NCI-H1417 (cell line): ENCODE measurements around the gene PACRG.

ENCODE experiments used
- DNase-seq, 3 experiments: peaks; one replicate each; lab custom pipeline; 2025; lab: John Stamatoyannopoulos, UW

Gene PACRG

DNA sequence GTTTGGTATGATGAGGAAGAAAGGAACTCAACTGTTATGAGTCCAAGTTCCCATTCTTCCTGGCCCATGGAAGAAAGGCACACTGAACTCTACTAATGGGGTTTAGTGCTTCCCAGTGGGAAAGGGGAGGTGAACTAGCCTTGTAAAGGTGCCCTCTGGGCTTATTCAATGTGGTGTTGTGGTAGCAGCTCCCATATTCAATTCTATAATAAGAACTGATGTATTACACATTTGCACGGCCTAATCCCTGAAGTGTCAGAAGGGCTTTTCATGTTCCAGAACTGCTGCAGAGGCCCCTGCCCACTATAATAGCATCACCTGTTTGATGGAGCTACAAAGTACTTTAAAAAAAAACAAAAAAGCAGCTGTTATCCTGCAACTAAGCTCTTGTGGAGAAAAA, 17.4 kb upstream of the PACRG start:
- DNase-seq, result no peak

DNA sequence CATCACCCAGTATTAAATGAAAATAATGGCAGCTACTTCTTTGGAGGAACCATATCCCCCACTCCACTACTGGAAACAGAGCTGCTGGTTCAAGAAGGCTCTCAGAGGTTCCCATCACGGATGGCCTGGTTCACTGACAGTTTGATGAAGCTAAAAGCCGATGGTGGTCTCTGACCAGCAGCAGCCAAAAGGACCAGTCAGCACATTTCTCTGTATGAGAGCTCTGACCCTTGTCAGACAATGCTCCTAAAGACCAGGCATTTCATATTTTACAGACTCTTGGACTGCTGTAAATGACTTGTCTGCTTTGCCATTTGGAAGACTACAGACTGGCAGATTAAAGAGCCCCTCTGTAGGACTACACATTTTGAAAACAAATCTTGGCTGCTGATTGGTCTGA, 16.8 kb upstream of the PACRG start:
- DNase-seq, result no peak

DNA sequence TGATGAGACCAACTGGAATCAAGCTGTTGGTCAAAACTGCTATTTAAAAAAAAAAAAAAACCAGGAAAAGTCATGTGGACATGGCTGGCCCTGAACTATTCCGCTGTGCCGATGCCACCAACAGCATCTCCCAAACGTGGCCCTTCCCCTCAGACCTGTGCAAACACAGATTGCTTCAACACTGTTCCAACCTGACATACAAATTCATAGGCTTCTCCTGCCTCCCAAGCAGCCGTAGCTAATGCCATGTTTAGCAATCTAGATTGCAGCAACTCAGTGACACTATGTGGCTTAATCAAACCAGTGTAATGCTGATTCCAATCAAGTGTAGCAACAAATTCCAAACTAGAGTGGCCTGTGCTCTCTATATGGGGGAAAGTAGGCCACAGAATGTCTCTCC, 16.4 kb upstream of the PACRG start:
- no peak for DNase-seq

DNA sequence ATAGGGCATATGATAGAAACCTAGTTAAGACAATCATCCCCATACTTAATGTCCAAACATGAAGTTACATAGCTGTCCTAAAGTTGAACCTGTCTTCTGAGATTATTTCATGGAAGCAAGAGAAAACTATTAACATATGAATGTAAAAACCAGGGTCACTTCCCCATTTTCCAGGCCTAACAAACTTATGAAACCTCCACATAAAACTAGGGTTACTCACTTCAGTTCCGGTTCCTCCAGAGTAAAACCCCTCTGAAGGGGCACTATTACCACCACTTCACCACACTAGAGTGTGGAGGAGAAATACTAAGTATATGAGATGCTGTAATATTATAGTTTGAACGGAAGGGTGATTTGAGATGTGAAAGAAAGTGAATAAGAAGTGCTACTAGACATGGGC, 15.1 kb upstream of the PACRG start:
- no peak for DNase-seq

DNA sequence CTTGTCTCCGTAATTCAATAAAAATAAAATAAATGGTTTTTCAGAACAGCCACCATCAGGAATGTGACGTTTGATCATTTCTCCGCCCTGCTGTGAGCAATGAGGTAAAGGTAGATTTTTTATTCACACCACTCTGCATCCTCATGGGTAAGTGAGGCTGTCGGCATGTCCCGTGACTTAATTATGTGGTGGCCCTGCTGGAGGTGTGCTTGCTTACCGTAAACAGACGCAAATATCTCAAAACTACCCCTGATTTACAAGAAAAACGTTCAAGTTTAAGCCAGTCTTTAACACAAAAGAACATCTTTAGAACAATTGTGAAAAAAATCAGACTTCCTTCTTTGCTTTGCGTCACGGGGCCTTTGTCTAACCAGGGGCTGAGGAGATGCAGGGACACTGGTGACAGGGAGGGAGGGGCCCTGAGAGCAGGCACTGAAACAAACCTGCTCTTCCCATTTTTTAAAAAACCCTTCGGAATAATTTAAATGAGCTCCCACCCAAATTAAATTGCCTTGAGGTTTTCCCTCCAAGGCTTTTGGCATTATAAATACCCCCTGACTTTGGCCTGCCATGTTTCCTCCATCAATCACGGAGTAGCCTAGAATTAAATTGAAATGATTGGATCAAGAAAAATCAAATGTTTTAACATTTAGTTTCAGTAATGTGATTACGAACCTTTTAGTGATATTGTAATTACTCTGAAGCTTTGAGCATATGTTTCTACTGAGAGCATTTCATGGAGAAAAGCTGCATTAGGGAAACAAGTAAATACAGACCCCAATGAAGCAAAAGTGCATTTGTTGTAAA, 13.6 kb upstream of the PACRG start:
- no peak for DNase-seq

DNA sequence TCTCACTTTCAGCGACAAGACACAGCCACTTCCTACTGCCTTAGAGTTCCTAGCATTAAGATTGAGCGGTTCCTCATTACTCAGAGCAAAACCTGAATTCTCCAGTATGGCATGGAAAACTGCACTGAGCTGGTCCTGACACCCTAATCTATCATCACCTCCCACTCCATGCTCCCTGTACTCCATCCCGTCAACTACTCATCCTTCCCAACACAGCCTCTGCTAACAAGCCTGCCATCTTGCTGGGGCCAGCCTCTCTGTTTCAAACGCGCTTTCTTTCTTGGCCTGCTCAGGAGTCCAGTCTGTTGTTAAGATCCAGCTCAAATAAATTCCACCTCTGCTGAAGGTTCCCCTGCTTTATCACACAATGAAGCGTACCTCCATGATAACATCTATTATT, 12.2 kb upstream of the PACRG start:
- DNase-seq, result no peak

DNA sequence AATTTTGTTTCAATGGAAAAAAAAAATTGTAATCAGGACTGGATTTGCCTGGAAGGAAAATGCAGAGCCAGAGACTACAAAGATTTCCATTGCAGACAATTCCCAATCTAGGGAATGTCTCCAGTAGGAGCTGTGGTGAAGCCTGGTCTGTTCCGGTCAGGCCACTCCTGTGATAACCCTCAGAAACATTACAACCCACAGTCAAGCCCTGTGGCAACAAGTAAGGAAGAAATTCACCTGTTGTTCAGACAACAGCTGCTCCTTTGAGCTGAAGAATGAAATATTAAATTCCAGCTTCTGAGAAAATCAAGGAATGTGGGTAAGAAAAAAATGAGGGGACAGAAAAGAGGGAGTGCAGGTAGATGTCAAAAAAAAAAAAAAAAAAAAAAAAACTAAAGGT, 8.2 kb upstream of the PACRG start:
- no peak for DNase-seq

DNA sequence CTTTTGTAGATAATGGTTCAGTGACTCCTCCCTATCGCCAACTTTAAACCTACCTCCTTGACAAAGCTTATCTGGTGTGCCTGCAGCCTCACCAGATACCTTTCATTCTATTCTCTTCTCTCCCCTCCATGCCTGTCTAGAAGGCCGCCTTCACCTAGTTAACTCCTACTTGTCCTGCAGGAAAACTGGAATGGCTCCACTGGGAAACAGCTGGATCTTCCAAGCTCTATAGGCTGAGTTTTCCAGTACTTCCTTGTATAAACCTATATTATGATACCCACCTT, 6.4 kb upstream of the PACRG start:
- DNase-seq, result no peak

DNA sequence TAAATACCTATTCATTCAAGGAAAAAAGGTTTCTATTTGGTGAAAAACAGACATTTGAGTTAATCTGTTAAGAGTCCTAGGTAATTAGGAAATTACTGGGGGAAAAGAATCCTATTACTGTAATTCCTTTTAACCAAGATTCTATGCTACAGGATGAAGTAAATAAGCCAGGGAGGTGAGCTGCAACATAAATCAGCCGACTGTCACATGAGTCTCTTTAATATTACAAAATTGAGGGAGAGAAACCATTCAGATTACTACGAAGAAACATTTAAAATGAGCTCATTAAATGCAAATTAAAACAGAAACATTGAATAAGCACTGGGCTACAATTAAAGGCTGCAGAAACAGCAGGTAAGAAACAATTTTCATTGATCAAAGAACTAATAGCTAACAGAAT, 5.5 kb upstream of the PACRG start:
- no peak for DNase-seq

DNA sequence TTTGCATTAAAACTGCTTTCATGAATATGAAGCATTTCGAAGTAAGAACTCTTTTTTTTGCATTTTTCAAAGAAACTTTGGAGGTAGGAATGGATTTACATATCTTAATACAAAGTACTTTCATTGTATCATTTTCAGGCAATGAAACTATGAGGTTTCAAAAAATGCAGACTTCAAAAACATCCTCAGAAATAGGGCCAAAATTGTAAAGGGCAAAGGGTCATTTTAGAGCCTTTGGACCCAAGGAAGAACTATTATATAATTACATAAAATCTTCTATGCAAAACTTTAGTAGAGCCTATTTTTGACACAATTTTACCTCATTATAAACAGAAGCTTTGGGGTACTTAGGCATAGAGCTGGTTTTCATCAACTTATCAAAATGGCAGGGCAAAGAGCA, 5.1 kb upstream of the PACRG start:
- no peak for DNase-seq

DNA sequence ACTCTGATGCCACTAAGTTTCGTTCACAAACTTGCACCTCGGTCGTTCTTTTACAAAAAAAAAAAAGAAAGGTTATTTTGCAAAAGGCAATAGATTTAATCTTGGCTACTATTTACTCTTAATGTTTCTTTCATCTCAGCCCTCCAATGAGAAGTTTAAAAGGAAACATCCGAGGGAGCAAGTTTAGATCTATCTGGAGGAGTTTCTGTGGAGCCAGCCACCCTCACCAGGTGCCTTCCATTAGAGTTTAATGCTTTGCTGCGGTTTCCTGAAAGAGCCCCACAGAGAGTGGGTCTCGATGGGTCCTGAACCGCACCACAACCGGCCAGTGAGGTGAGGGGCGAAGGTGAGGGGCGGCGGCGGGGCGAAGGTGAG, 840 bp upstream of the PACRG start:
- no peak for DNase-seq

DNA sequence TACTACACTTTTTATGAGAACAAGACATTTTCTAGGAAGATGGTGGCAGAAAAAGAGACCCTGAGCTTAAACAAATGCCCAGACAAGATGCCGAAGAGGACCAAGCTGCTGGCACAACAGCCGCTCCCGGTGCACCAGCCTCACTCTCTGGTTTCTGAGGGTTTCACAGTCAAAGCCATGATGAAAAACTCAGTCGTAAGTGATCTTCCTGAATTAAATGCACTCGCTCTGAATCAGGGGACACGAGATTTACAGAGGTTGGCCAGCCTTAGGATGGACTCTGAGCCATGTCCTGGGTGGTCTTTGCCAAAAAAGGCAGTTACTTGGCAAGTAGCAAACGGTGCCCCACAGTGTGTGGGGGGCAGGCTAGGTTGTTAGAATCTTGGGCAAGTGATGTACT, 423 bp downstream of the PACRG start:
- no peak for DNase-seq

DNA sequence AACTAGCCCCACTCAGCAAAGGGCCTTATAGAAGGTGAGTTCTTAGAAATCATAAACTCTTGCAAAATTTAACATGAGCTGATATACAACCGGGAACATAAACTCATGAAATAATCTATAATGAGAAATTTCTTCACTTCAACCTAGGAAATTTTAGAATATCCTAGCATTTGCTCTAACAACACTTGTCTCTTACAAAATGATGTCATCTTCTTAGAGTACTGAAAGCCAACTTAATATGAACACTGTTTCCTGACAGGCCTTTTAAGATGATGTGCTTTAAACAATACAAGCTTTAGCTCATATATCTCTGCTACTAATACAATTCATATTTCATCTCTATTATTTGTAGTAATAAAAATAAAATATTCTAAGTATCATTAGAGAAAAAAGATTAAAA, 932 bp downstream of the PACRG start:
- no peak for DNase-seq

DNA sequence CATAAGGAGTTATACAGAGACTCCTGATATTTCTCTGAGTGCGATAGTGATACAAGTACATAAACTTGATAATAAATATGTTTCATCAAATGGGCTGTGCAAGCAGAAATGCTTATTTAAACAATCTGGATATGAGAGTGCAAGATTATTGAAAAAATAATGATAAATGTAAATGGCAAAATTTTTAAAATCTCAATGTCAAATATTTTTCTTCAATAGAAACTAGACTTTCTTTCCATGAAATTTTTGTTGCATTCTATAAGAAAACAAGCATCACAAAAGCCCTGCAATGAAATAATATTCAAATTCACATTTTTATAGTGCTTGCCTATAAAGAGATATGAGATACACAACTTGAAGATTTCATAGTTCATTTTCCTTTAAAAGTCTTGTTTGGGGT, 2.7 kb downstream of the PACRG start:
- no peak for DNase-seq

DNA sequence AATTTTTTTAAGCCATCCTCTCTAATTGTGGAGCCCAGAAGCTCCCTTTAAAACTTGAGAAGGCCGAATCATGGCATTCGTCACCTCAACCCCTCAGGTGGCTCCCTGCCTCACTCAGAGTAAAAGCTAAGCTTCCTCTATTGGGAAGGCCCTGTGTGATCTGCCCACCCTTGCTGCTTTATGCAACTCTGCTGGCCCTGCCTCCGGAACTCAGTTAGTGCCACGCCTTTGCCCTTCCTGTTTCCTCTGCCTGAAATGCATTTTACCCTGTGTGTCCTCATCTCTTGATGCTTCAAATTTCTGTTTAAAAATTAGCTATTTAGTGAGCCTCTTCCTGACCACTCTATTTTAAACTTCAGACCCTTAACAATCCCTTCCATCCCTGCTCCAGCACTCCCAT, 5.7 kb downstream of the PACRG start:
- DNase-seq, result no peak

DNA sequence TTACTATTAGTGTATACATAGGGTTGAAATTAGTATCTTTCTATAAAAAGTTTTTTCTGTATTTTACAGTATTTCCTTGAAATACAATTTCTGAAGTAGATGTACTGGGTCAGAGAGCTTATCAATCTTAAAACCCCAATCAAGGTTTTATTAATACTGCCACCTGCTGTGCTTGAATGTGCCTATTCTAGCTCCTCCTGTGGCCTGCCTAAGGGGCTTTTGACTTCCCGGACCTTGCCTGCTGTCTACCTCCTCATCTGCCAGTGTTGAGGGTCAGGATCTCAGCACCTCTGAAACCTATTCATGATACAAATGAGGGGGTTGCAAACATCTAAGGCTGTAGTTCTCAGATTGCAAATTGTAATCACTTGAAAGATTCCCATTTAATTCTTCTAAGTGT, 9.2 kb downstream of the PACRG start:
- peak in 1 of 3 experiments; percentile 64 for DNase-seq

DNA sequence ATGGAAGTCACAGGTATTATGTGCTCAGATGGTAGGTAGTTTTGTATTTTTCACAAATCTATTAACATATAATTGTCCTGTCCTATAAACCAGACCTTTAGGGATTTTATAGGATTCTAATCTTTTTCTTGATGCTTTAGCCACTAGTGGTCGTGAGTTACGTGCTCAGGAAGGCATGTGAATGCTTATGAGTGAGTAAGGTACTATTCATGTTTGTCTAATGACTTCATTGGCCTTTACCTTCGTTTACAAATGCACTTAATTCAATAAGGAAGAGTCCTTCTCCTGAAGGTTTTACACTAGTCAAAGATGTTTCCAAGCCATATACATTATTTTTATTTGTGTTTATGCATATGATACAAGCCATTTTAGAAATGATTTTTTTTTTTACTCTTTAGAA, 23.0 kb downstream of the PACRG start:
- no peak for DNase-seq

DNA sequence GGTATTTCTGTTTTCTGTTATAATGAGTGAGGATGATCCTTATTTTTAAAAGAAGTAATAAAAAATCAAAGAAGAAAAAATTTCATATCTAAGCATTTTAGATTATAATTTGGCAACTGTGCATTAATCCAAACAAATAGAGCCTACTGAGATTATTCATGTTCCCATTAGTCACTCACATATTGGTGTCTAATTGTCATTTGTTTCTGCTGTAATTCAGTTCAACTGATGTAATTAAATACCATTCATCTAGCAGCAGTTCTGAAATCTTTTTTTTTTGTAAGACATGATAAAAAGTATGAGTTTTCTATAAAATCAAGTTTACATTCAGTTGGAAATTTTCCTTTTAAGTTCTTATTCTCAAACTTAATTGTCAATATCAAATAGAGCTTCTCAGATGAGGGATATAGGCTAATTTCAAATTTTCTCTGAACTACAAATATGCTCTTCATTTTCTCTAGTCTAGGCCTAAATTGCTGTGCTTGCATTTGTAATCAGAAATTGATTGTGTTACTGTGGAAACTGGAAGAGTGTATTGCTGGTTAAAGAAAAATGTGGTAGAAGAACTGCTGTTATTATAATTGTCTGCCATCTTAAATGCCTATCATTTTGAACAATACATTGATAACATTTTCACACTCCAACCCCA, 23.6 kb downstream of the PACRG start:
- DNase-seq, result no peak

DNA sequence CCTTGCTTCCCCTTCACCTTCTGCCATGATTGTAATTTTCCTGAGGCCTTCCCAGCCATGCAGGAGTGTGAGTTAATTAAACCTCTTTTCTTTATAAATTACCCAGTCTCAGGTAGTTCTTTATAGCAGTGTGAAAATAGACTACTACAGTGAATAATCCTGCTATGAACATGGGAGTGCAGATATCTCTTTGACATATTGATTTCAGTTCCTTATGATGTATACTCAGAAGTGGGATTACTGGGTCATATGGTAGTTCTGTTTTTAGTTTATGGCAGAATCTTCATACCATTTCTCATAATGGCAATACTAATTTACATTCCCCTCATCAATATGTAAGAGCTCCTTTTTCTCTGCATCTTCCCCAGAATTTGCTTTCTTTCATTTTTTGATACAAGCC, 26.0 kb downstream of the PACRG start:
- DNase-seq, result no peak

DNA sequence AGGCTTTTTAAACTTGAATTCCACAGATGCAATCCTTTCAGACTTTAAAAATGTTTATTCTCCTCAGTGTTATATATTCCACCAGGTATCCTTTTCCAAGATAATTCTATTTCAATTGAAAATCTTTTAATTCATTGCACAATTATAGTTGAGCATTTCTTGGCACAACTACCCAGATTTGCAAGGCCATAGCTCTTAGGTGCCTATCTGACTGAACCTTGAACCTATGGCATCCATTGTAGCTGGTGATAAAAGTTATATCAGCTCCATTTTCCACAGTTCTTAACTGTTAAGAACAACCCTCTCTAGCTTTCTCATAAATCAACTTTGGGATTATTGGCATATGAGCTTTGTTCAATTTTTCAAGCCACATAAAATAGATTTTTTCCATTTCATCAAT, 42.4 kb downstream of the PACRG start:
- no peak for DNase-seq

DNA sequence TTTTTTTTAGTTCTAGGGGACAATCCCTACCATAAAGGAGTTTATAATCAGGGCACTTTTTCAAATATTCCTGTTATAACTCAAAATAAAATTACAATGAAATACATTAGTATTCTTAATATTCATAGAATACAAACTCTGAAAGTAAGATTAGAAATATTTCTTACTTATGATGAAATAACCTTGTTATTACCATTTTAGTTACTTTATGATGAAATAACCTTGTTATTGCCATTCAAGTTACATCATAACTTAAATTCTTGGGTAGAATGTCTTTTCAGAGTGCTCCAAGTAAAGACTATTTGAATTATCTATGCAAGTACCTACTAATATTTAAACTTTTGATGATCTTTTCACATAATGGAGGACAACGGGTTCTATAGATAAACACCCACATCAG, 43.2 kb downstream of the PACRG start:
- DNase-seq, result no peak

DNA sequence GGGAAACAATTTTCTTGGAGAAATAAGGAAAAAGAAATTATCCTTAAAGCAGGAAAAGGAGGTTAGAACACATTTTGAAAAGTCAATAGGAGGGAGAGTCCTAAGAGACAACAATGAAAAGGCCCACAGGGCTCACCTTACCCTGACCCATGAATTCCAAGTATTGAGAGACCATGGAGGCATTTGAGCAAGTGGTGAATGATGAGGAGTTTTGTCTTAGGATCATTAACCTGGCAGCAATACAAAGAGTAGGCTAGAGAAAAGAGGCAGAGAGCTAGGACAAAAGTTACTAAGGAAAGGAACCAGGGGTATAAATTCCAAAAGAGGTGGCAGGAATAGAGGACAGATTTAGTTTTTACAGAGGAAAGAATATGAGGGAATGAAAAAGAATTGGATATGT, 44.7 kb downstream of the PACRG start:
- DNase-seq, result no peak

DNA sequence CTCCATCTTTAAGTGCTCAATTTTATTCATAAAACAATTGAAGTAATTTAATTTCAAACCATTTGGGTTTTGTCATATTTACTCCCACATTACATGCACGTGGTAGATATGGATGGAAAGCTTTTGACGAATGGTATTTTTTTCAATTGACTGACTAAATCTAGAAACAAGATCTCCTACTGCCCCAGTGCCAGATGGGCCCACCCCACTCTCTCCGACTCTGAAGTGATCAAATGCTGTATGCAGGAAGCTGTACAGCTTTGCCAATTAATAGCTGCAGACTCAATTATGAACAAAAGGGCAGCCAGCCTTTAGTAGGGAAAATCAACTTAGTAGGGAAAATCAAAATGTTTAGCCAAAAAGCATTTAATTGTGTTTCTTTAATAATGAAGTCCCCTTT, 46.2 kb downstream of the PACRG start:
- no peak for DNase-seq

DNA sequence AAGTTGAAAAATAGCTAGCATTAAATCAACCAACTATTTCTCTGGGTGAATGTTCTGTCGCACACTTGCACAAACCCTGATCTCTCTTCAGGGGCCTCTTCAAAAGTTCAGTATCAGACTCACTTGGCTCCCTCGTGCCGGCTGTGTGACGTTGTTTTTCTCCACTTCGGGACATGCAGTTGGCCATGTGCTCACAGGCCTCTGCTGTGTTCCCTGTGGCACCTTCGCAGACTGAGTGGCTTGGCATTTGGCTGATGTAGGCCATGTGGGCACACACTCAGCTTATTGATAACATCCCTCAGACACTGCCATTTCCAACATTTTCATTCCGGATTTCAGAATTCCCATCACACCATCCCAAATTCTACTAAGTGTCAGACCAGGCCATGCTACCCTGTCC, 49.3 kb downstream of the PACRG start:
- no peak for DNase-seq
